ENCODE measurements around the gene MORC4.

MORC4 gene

DNA sequence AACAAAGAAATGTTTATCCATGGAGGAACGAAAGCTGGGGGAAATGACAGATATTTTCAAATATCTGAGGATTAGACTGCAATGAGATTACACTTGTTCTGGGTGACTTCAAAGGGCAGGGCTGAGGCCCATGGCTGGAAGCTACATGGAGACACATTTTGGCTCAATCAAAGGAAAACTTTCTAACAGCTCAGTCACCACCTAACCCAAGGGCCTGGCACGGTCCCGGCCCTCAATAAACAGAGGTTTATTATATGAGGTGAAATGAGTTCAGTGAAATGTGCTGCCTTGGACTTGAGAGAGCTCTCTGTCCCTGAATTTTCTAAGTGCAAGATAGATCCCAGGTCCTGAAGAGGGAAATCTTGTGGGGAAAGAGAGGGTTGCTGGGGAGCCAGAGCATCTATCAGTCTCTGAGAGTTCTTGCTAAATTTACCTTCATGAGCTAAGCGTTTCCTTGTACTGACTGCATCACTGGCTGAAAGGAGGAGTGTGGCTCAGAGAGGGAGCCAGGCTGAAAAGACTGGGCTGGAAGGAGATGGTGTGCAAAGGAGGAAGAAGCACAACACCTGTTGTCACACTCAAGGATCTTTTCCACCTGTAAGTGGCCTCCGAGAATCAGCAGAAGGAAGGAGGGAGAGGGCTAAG lies 94.8 kb downstream of the MORC4 start:
- no peak for DNase-seq (ENCODE audit: low read depth)

GRCh38 chrX:106903856-106904528 lies 96.0 kb downstream of the MORC4 start:
- no peak for DNase-seq (ENCODE audit: low read depth)

GRCh38 chrX:106903291-106903824 lies 96.7 kb downstream of the MORC4 start, which contains the start of gene RIPPLY1:
RIPPLY1 (minus strand) TSS chrX:106903341; CDS start chrX:106903287, 54 bp downstream.
- no peak for DNase-seq (ENCODE audit: low read depth)

- DNase-seq (ENCODE audit: low read depth) = no peak
Observed at GRCh38 chrX:106902684-106903083, 97.3 kb downstream of the MORC4 start.

DNA sequence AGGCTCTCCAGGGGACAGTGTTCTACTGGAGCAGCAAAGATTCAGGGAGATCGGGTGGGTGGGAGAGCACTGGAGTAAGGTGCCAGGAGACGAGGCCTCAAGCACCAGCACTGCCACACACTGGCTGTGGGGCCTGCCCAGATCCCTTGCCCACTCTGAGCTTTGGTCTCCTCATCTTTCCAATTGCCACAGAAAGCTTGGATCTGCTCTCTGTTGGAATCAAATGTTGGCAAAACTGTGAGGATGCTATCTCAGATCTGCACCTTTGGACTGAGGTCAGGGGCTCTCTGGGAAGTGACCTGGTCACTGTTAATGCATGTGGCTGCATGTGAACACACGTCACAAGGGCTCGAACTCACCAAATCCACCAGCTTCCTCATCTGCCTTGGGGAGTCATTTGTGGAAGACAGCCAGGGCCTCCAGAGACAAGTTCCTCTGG lies 98.2 kb downstream of the MORC4 start:
- DNase-seq (ENCODE audit: low read depth) = no peak

GRCh38 chrX:106901341-106901740 lies 98.7 kb downstream of the MORC4 start:
- no peak for DNase-seq (ENCODE audit: low read depth)

- no peak for DNase-seq (ENCODE audit: low read depth)
Observed at GRCh38 chrX:106899841-106900240, 100.2 kb downstream of the MORC4 start.

DNA sequence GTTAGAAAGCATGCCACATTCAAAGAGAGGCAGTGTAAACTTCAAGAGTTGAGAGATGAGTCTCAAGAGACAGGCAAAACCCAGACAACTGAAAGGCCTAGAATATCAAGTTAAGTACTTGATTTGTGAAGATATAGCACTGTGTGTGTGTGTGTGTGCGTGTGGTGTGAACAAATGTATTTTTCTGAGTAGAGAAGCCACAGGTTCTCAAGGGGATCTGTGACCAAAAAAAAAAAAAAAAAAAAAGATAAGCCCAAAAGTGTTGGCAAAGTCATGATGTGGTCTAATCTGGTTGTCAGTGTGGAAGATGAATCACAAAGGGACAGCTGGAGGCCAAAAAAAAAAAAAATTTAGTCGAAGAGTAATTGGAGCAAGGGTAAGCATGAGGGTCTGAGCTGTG lies 100.7 kb downstream of the MORC4 start:
- DNase-seq (ENCODE audit: low read depth) = no peak

GRCh38 chrX:106898462-106898861 lies 101.5 kb downstream of the MORC4 start:
- DNase-seq (ENCODE audit: low read depth) = no peak

- DNase-seq (ENCODE audit: low read depth) = no peak
Observed at GRCh38 chrX:106897259-106897658, 102.8 kb downstream of the MORC4 start.

- DNase-seq (ENCODE audit: low read depth) = no peak
Observed at GRCh38 chrX:106894978-106895452, 105.0 kb downstream of the MORC4 start.

DNA sequence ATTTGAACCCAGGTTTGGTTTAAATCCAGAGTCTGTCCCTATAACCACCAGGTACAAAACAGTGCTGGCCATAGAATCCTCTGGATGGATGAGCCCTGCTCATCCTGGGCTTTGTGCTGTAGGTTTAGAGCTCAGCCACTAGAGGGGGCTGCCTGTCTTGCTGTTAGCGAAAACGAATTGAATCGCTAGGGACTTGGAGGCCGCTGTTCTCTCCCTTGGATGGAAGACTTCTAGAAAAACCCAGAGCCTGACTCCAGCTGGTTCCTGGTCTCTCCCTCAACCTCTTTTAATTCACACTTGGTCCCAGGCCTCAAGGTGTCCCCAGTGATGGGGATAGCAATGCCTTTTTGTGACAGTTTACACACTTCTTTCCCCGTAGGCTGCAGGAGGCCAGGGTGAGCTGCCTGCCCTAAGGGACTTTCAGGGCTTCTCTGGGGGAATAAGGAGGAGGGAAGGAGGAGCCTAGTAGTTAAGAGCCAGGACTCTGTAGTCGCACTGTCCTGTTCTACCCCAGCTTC lies 105.6 kb downstream of the MORC4 start:
- peak; percentile 22 for DNase-seq (ENCODE audit: low read depth)

DNA sequence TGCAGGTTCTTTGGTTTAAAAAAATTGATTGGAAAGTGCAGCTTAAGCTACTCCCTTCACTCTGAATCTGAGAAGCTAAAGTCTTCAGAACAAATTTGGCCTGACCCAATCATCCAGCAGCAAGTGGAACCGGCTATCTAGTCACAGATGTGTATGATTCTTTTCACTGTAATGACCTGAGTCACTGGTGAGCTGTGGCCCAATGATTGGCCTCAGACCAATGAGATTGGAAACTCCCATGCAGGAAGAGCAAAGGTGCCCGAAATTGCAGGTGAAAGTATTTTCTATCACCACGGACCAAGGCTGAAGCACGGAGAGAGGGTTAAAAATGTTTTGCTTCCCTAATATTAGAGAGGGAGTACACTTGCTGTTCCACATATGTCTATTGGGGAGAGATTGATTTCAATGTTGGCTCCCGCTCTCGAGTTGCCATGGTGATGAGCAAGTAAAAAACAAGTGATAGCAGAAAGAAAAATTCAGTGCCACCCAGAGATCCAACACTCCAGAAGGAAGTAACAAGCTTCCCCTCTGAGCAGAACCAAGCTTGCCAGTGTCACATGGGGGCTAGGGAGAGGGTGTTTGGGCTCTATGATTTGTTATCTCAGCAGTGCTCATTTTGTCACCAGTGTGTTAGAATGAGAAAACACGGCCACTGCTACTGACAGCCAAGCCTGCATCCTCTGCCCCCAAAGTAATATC lies 108.1 kb downstream of the MORC4 start:
- DNase-seq (ENCODE audit: low read depth) = no peak
